ENCODE data around the gene AIP. TPM values are rescaled to one million over a fixed set of nuclear protein-coding genes. Genes with fewer than 3 reads are reported as not detected.

The AIP gene
- total and polyA plus RNA-seq, 2 donors (not counting 1 experiment from before 2014, with no cell fraction given), result 53.7 to 117 TPM

DNA sequence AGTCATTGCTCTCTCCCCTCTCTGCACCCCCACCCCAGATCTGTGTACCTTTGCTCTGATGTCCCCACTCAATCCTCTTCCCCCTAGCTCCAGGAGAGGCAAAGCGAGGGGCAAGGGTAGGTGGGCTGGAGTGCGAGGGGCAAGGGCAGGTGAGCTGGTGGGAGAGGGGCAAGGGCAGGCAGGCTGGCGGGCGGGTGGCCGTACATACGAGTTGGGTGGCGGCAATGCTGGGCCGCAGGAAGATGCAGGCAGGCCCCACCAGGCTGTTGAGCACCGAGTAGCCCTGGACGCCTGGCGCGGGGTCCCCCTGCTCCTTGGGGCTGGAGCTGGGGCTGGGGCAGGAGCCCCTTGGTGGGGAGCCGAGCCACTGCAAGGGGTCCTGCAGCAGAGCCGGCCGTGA, 39.5 kb downstream of the AIP start:
- H4K20me1 ChIP-seq (ENCODE audit: control insufficient read depth, extremely low read depth, insufficient read depth, low read length), result no peaks in the 10 kb centered on the region
- no peaks in the 10 kb centered on the region for H3K4me1 ChIP-seq (ENCODE audit: control insufficient read depth, extremely low read depth, insufficient read depth, low read length)
- no peak overlapping the region for H3K9ac ChIP-seq (ENCODE audit: insufficient read depth, low read length)
- peaks cover 4% of the 10 kb centered on the region for H3K27me3 ChIP-seq (ENCODE audit: control insufficient read depth, insufficient read depth, low read length)
- no peaks in the 10 kb centered on the region for H3K79me2 ChIP-seq (ENCODE audit: control insufficient read depth, insufficient read depth, low read length)
- TF ChIP-seq CTCF (conservative IDR thresholded peaks at IDR 0.05 in 1 of 2, IDR thresholded peaks at IDR 0.05 in 1 of 2; ENCODE audit: low read depth in 1 of 2, low read length in 2 of 2), result no peak
- TF ChIP-seq EZH2 (IDR thresholded peaks at IDR 0.05; ENCODE audit: low read length, missing control alignments), result no peak
- no peaks in the 10 kb centered on the region for H3K9me3 ChIP-seq (ENCODE audit: control insufficient read depth, insufficient read depth, low read depth, low read length)
- DNase-seq (ENCODE audit: low read depth in 2 of 2), result no peak
- no peaks in the 10 kb centered on the region for H3K36me3 ChIP-seq (ENCODE audit: control insufficient read depth, insufficient read depth, low read length)
- no peak overlapping the region for H3K4me3 ChIP-seq (replicated peaks in 1 of 4; ENCODE audit: control extremely low read depth in 1 of 4, insufficient read depth in 1 of 4, low read depth in 3 of 4, low read length in 4 of 4)
- no peak overlapping the region for H2AFZ ChIP-seq (ENCODE audit: low read length)
- H3K27ac ChIP-seq (ENCODE audit: insufficient read depth, low read length), result no peak overlapping the region
- no peak overlapping the region for H3K4me2 ChIP-seq (ENCODE audit: extremely low read depth, insufficient read depth, low read length)

- no peak for TF ChIP-seq EZH2 (IDR thresholded peaks at IDR 0.05; ENCODE audit: low read length, missing control alignments)
- TF ChIP-seq CTCF (conservative IDR thresholded peaks at IDR 0.05 in 1 of 2, IDR thresholded peaks at IDR 0.05 in 1 of 2; ENCODE audit: low read depth in 1 of 2, low read length in 2 of 2), result no peak
- Histone ChIP-seq H3K4me1 (ENCODE audit: control insufficient read depth, extremely low read depth, insufficient read depth, low read length) (no peaks in the 10 kb centered on the region), H3K79me2 (ENCODE audit: control insufficient read depth, insufficient read depth, low read length) (no peaks in the 10 kb centered on the region), H3K4me2 (ENCODE audit: extremely low read depth, insufficient read depth, low read length) (no peak within 1 kb of the TSS), H4K20me1 (ENCODE audit: control insufficient read depth, extremely low read depth, insufficient read depth, low read length) (no peaks in the 10 kb centered on the region), H2AFZ (ENCODE audit: low read length) (no peak within 1 kb of the TSS), H3K36me3 (ENCODE audit: control insufficient read depth, insufficient read depth, low read length) (no peaks in the 10 kb centered on the region), H3K9me3 (ENCODE audit: control insufficient read depth, insufficient read depth, low read depth, low read length) (no peaks in the 10 kb centered on the region), H3K9ac (ENCODE audit: insufficient read depth, low read length) (no peak within 1 kb of the TSS), H3K27ac (ENCODE audit: insufficient read depth, low read length) (no peak within 1 kb of the TSS), H3K27me3 (ENCODE audit: control insufficient read depth, insufficient read depth, low read length) (peaks cover 4% of the 10 kb centered on the region), H3K4me3 (replicated peaks in 1 of 4; ENCODE audit: control extremely low read depth in 1 of 4, insufficient read depth in 1 of 4, low read depth in 3 of 4, low read length in 4 of 4) (no peak within 1 kb of the TSS)
- no peak for DNase-seq (ENCODE audit: low read depth in 2 of 2)
Measured at GRCh38 chr11:67522844-67523555, 40.2 kb downstream of the AIP start, which contains the start of gene CABP2. TSS of gene CABP2 (minus strand) at chr11:67523446. CDS start at chr11:67523326, 120 bp downstream.

DNA sequence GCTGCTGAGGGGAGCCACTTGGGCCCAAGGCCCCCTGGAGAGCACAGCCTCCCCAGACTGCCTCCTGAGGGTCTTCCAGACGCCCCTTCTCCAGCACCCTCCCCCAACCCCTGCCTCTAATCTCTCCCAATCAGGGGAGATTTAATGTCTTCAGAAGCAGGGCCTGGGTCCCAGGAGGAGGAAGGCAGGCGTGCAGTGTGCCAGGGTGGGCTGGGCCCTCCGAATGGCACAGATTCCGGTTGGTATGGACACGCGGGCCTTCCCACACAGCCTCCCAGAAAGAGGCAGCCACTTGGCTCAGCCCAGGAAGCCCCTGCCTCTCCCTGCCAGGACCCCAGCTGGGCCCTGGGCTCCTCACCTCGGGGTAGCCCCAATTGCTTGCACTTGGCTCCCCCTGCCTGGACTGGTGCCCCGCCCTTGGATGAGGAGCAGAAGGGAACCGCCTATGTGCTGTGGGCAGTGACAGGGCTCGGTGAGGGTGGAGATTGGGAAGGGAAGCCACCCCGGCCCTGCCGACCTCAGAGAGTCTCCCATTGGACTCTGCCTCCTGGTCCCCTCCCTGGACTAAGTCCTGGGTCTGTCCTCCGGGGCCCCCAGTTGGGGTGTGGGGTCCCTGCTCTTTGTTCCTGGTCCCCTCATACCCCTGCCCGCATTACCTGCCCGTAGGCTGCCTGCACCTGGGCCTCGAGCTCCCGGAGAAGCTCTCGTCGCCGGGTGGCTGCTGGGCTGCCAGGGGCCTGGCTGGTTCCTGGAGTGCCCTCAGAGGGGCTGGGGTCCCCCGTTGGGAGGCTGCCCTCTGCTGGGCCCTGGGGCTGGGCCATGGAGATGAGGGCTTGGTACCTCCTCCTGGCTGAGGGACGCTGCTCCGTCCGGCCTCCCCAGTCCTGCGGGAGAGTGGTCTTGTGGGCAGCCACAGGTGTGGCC, 41.0 kb downstream of the AIP start:
- H3K36me3 ChIP-seq (ENCODE audit: control insufficient read depth, insufficient read depth, low read length), result no peaks in the 10 kb centered on the region
- DNase-seq (ENCODE audit: low read depth in 2 of 2), result no peak
- TF ChIP-seq CTCF (conservative IDR thresholded peaks at IDR 0.05 in 1 of 2, IDR thresholded peaks at IDR 0.05 in 1 of 2; ENCODE audit: low read depth in 1 of 2, low read length in 2 of 2) (no peak), EZH2 (IDR thresholded peaks at IDR 0.05; ENCODE audit: low read length, missing control alignments) (no peak)

More for the DNA sequence above, 41.0 kb downstream of the AIP start:
- Histone ChIP-seq H4K20me1 (ENCODE audit: control insufficient read depth, extremely low read depth, insufficient read depth, low read length) (no peaks in the 10 kb centered on the region), H3K9me3 (ENCODE audit: control insufficient read depth, insufficient read depth, low read depth, low read length) (no peaks in the 10 kb centered on the region), H2AFZ (ENCODE audit: low read length) (no peak overlapping the region), H3K9ac (ENCODE audit: insufficient read depth, low read length) (no peak overlapping the region), H3K4me2 (ENCODE audit: extremely low read depth, insufficient read depth, low read length) (no peak overlapping the region), H3K27ac (ENCODE audit: insufficient read depth, low read length) (no peak overlapping the region), H3K79me2 (ENCODE audit: control insufficient read depth, insufficient read depth, low read length) (no peaks in the 10 kb centered on the region), H3K4me3 (replicated peaks in 1 of 4; ENCODE audit: control extremely low read depth in 1 of 4, insufficient read depth in 1 of 4, low read depth in 3 of 4, low read length in 4 of 4) (no peak overlapping the region), H3K27me3 (ENCODE audit: control insufficient read depth, insufficient read depth, low read length) (no peaks in the 10 kb centered on the region), H3K4me1 (ENCODE audit: control insufficient read depth, extremely low read depth, insufficient read depth, low read length) (no peaks in the 10 kb centered on the region)

All from fibroblast of lung (primary cell).